HCT116 (cell line): ENCODE results near the gene NPSR1. TPM values are rescaled to one million over a fixed set of nuclear protein-coding genes. Genes with fewer than 3 reads are reported as not detected.

Experiments
- ATAC-seq: fragments of 200-7000 bp; cut with Tn5 transposase; 2 replicates; pipeline ENCODE4 v1.9.1; 2020; ENCODE audit warnings: mild to moderate bottlenecking, moderate library complexity
- BruUV-seq: library from RNA; stranded (reverse); fragments of 400-500 nt; replicated peaks from 2 replicates; lab custom pipeline; 2021; lab: Mats Ljungman, UMichigan
- CTCF ChIA-PET: fragments of 300-600 bp; sonication (Branson Sonifier 250); formaldehyde crosslinking; loops from one replicate; lab custom pipeline; 2021; ENCODE audit warnings: antibody characterized with exemption; lab: Charles Lee
- POLR2A ChIA-PET: fragments of 300-600, 350-600 bp; sonication (Branson Sonifier 250); formaldehyde crosslinking; loops from one replicate; lab custom pipeline; 2021; ENCODE audit warnings: antibody characterized with exemption; lab: Charles Lee
- RAD21 ChIA-PET, 2 experiments: fragments of 300-600 bp; sonication (Branson Sonifier 250); formaldehyde crosslinking; loops; one replicate each; lab custom pipeline; 2023; ENCODE audit warnings: low total read pairs in 2 of 2; ENCODE audit not compliant: uncharacterized antibody in 2 of 2, unreplicated experiment in 2 of 2, low non-redundant PET in 1 of 2; lab: Charles Lee
- DNase-seq: peaks from one replicate; pipeline ENCODE4 v3.0.0-alpha.2; 2010; ENCODE audit warnings: low read depth, low spot score
- H2AFZ ChIP-seq: fragments of 200-600 bp; shearing (Covaris generic), sonication (generic); 2 replicates; pipeline ENCODE4 v1.6.1; 2017; ENCODE audit warnings: low read depth, mixed run types, mixed read lengths, antibody characterized with exemption, low read length; ENCODE audit not compliant: poor library complexity, severe bottlenecking
- H3K27ac ChIP-seq: 2 replicates; pipeline ENCODE4 v1.5.1; 2012; ENCODE audit warnings: low read depth, low read length
- H3K27me3 ChIP-seq: fragments of 200-600 bp; sonication (generic); 2 replicates; pipeline ENCODE4 v1.6.1; 2016; ENCODE audit warnings: mixed run types, low read length, mixed read lengths; ENCODE audit not compliant: insufficient read depth
- H3K36me3 ChIP-seq, 2 experiments: fragments of 200-500 bp in 1 of 2; fragments of 200-600 bp in 1 of 2; sonication (Bioruptor generic) in 1 of 2; sonication (generic) in 1 of 2; 2 replicates each; pipeline versions ENCODE4 v1.5.1 to v1.6.1; 2014 to 2016; ENCODE audit warnings: low read length in 2 of 2, inconsistent platforms in 1 of 2, mixed read lengths in 1 of 2, mixed run types in 1 of 2; ENCODE audit not compliant: insufficient read depth in 2 of 2, control insufficient read depth in 1 of 2
- H3K4me1 ChIP-seq, 2 experiments: fragments of 200-600 bp in 1 of 2; sonication (generic) in 1 of 2; 2 replicates each; pipeline versions ENCODE4 v1.5.1 to v1.6.1; 2012 to 2017; ENCODE audit warnings: low read length in 2 of 2, inconsistent platforms in 1 of 2, mild to moderate bottlenecking in 1 of 2, mixed read lengths in 1 of 2, mixed run types in 1 of 2, moderate library complexity in 1 of 2; ENCODE audit not compliant: insufficient read depth in 2 of 2, control insufficient read depth in 1 of 2
- H3K4me2 ChIP-seq: fragments of 200-600 bp; sonication (generic); 2 replicates; pipeline ENCODE4 v1.6.1; 2017; ENCODE audit warnings: mixed run types, low read length, mixed read lengths
- H3K4me3 ChIP-seq, 2 experiments: fragments of 200-600 bp in 1 of 2; sonication (generic) in 1 of 2; replicated peaks in 1 of 2; 2 replicates each; pipeline ENCODE4 v1.5.1; 2011 to 2016; ENCODE audit warnings: low read length in 2 of 2, control low read depth in 1 of 2, low read depth in 1 of 2, mild to moderate bottlenecking in 1 of 2, mixed read lengths in 1 of 2, mixed run types in 1 of 2
- H3K79me2 ChIP-seq: fragments of 200-600 bp; sonication (generic); 2 replicates; pipeline ENCODE4 v1.6.1; 2017; ENCODE audit warnings: mild to moderate bottlenecking, mixed run types, low read length, moderate library complexity, mixed read lengths; ENCODE audit not compliant: insufficient read depth
- H3K9ac ChIP-seq: fragments of 200-600 bp; sonication (generic); 2 replicates; pipeline ENCODE4 v1.6.1; 2016; ENCODE audit warnings: low read length, mixed read lengths
- H3K9me2 ChIP-seq: fragments of 200-600 bp; sonication (generic), shearing (Covaris generic); 2 replicates; pipeline ENCODE4 v1.6.1; 2017; ENCODE audit warnings: mixed run types, mild to moderate bottlenecking, moderate library complexity; ENCODE audit not compliant: insufficient read depth
- H3K9me3 ChIP-seq, 2 experiments: fragments of 200-500 bp in 1 of 2; fragments of 200-600 bp in 1 of 2; sonication (Bioruptor generic) in 1 of 2; sonication (generic) in 1 of 2; 2 replicates each; pipeline ENCODE4 v1.6.1; 2014 to 2017; ENCODE audit warnings: low read length in 2 of 2, mixed read lengths in 2 of 2, inconsistent platforms in 1 of 2, low read depth in 1 of 2, mild to moderate bottlenecking in 1 of 2, mixed run types in 1 of 2, moderate library complexity in 1 of 2; ENCODE audit not compliant: control insufficient read depth in 1 of 2, insufficient read depth in 1 of 2
- H4K20me1 ChIP-seq: fragments of 200-600 bp; sonication (generic), shearing (Covaris generic); 2 replicates; pipeline ENCODE4 v1.6.1; 2017; ENCODE audit warnings: mixed run types, mild to moderate bottlenecking, moderate library complexity; ENCODE audit not compliant: insufficient read depth
- CBX3 ChIP-seq: IDR thresholded peaks from 2 replicates; pipeline ENCODE4 v1.6.1; 2012; ENCODE audit warnings: low read depth
- CTCF ChIP-seq, 3 experiments: fragments of 200-600 bp in 1 of 3; sonication (generic) in 1 of 3; IDR thresholded peaks in 2 of 3; conservative IDR thresholded peaks in 1 of 3; 2 replicates each; pipeline ENCODE4 v1.5.1; 2012 to 2017; ENCODE audit warnings: low read depth in 2 of 3, low read length in 2 of 3, antibody characterized with exemption in 1 of 3, borderline replicate concordance in 1 of 3, control low read depth in 1 of 3, mild to moderate bottlenecking in 1 of 3, mixed read lengths in 1 of 3, mixed run types in 1 of 3, moderate library complexity in 1 of 3; ENCODE audit not compliant: insufficient read depth in 1 of 3
- EGR1 ChIP-seq: IDR thresholded peaks from 2 replicates; pipeline ENCODE4 v1.6.1; 2012; ENCODE audit warnings: low read depth
- EZH2phosphoT487 ChIP-seq: fragments of 200-600 bp; IDR thresholded peaks from 2 replicates; pipeline ENCODE4 v1.6.1; 2018; ENCODE audit warnings: antibody characterized with exemption, borderline replicate concordance
- JUND ChIP-seq: IDR thresholded peaks from 2 replicates; pipeline ENCODE4 v1.6.1; 2012
- POLR2A ChIP-seq: IDR thresholded peaks from 2 replicates; pipeline ENCODE4 v1.7.0; 2011; ENCODE audit warnings: borderline replicate concordance; ENCODE audit not compliant: insufficient read depth, insufficient read length; ENCODE audit errors: extremely low read depth
- RAD21 ChIP-seq: IDR thresholded peaks from 2 replicates; pipeline ENCODE4 v1.6.1; 2012; ENCODE audit warnings: low read depth, mild to moderate bottlenecking
- REST ChIP-seq: IDR thresholded peaks from 2 replicates; pipeline ENCODE4 v1.6.1; 2012; ENCODE audit warnings: low read depth
- SIN3A ChIP-seq: IDR thresholded peaks from 2 replicates; pipeline ENCODE4 v1.6.1; 2012; ENCODE audit warnings: low read depth
- SRF ChIP-seq: IDR thresholded peaks from 2 replicates; pipeline ENCODE4 v1.6.1; 2012; ENCODE audit warnings: low read depth
- TCF7L2 ChIP-seq: IDR thresholded peaks from 2 replicates; pipeline ENCODE4 v1.7.0; 2011; ENCODE audit warnings: borderline replicate concordance, inconsistent platforms; ENCODE audit not compliant: insufficient read depth, insufficient read length; ENCODE audit errors: extremely low read depth
- YY1 ChIP-seq: IDR thresholded peaks from 2 replicates; pipeline ENCODE4 v1.6.1; 2011; ENCODE audit warnings: low read length, low read depth, moderate library complexity, mild to moderate bottlenecking; ENCODE audit not compliant: insufficient replicate concordance; ENCODE audit errors: extremely low read depth
- ZFX ChIP-seq: fragments of 450-650 bp; IDR thresholded peaks from 2 replicates; pipeline ENCODE4 v1.6.1; 2017
- intact Hi-C: fragments of 100-400 bp; cut with micrococcal nuclease; formaldehyde crosslinking; loops from 2 replicates; pipeline ENCODE4 v1.10.0; 2022
- total RNA-seq: library from RNA; stranded (reverse); gene quantifications from one replicate; pipeline ENCODE4 v1.2.1, GENCODE V29; 2021; ENCODE audit not compliant: unreplicated experiment
- TF ChIP-seq, protein P1 (sequence below): IDR thresholded peaks from 2 replicates; pipeline ENCODE4 v1.6.1; 2012
- TF ChIP-seq, protein P2 (sequence below): IDR thresholded peaks from 2 replicates; pipeline ENCODE4 v1.6.1; 2012

Gene NPSR1
- total RNA-seq, 1 experiment from 2014 or later = not detected

- Histone ChIP-seq H3K79me2 (no peaks in the 10 kb centered on the region), H3K27ac (no peak overlapping the region), H3K9me2 (no peaks in the 10 kb centered on the region), H4K20me1 (no peaks in the 10 kb centered on the region), H2AFZ (no peak overlapping the region), H3K4me2 (no peak overlapping the region), H3K9ac (no peak overlapping the region), H3K9me3 (no peaks in the 10 kb centered on the region), H3K4me1 (peaks cover 13 to 23% of the 10 kb centered on the region in 2 experiments), H3K27me3 (no peaks in the 10 kb centered on the region), H3K4me3 (no peak overlapping the region), H3K36me3 (no peaks in the 10 kb centered on the region)
- TF ChIP-seq SIN3A = no peak
- no peak for TF ChIP-seq POLR2A
- POLR2A ChIA-PET = no interaction called here
- RAD21 ChIA-PET = no interaction called here
- DNase-seq = no peak
- CTCF ChIA-PET = no interaction called here
- intact Hi-C loops = no loop called here
- no peak for ATAC-seq
- no TSS peak for BruUV-seq
Measured at GRCh38 chr7:34752929-34753328, 94.9 kb downstream of the NPSR1 start.

DNA sequence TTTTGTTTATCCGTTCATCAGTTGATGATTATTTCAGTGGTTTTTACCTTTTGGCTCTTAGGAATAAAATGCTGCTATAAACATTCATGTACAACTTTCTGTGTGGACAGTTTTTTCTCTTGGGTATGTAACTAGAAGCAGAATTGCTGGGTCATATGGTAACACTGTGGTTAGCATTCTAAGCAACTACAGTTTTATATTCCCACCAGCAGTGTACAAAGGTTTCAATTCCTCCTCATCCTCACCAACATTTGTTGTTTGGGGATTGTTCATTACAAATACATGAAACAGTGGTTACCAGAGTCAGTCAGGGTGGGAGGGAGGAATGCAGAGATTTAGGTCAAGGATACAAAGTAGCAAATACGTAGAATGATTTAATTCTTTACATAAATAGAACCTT is 97.0 kb downstream of the NPSR1 start:
- no TSS peak for BruUV-seq
- DNase-seq (no peak), ATAC-seq (no peak)
- H3K4me3 ChIP-seq = no peak overlapping the region
- H3K27ac ChIP-seq = no peak overlapping the region
- no peaks in the 10 kb centered on the region for H3K27me3 ChIP-seq
- no peaks in the 10 kb centered on the region for H3K36me3 ChIP-seq
- no peaks in the 10 kb centered on the region for H4K20me1 ChIP-seq
- peaks cover 0 to 7% of the 10 kb centered on the region in 2 experiments; a peak in 1 of 4 replicates for H3K4me1 ChIP-seq
- POLR2A ChIA-PET = no interaction called here
- intact Hi-C loops = no loop called here
- H3K9ac ChIP-seq = no peak overlapping the region
- no peaks in the 10 kb centered on the region for H3K9me3 ChIP-seq
- H3K79me2 ChIP-seq = no peaks in the 10 kb centered on the region
- no peak for TF ChIP-seq POLR2A
- TF ChIP-seq JUND = no peak
- TF ChIP-seq, protein P1, sequence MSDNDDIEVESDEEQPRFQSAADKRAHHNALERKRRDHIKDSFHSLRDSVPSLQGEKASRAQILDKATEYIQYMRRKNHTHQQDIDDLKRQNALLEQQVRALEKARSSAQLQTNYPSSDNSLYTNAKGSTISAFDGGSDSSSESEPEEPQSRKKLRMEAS = no peak
- no peak for TF ChIP-seq CTCF (IDR thresholded peaks at IDR 0.05 in 2 of 3, conservative IDR thresholded peaks at IDR 0.05 in 1 of 3; ENCODE audit: borderline replicate concordance in 1 of 3, insufficient read depth in 1 of 3, low read depth in 2 of 3, low read length in 2 of 3)
- no peak for TF ChIP-seq YY1
- TF ChIP-seq EGR1 = no peak
- no peak for TF ChIP-seq RAD21
- TF ChIP-seq, protein P2, sequence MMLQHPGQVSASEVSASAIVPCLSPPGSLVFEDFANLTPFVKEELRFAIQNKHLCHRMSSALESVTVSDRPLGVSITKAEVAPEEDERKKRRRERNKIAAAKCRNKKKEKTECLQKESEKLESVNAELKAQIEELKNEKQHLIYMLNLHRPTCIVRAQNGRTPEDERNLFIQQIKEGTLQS = no peak
- no peak for TF ChIP-seq EZH2phosphoT487
- no peak for TF ChIP-seq REST
- no peak for TF ChIP-seq CBX3
- no peak for TF ChIP-seq SRF
- TF ChIP-seq ZFX = no peak
- no peak for TF ChIP-seq TCF7L2
- RAD21 ChIA-PET = no interaction called here
- H2AFZ ChIP-seq = no peak overlapping the region
- CTCF ChIA-PET = no interaction called here
- H3K4me2 ChIP-seq = no peak overlapping the region
- no peaks in the 10 kb centered on the region for H3K9me2 ChIP-seq
